HepG2 (cell line): ENCODE results near the gene WDR87. TPM values are rescaled to one million over a fixed set of nuclear protein-coding genes. Genes with fewer than 3 reads are reported as not detected.

Experiments used
- ATAC-seq: fragments of 200-7000 bp; cut with Tn5 transposase; 3 replicates; pipeline ENCODE4 v1.9.1; 2020; ENCODE audit warnings: mild to moderate bottlenecking, moderate library complexity
- BruUV-seq: library from RNA; stranded (reverse); fragments of 400-500 nt; replicated peaks from 2 replicates; lab custom pipeline; 2021; lab: Mats Ljungman, UMichigan
- CTCF ChIA-PET: fragments of 300-600 bp; formaldehyde crosslinking; extraction: SDS; loops from one replicate; lab custom pipeline; 2021; ENCODE audit warnings: low total read pairs, inconsistent platforms, low intra/inter-chr PET ratio; lab: Yijun Ruan, JAX
- POLR2A ChIA-PET: fragments of 350-600 bp; sonication (Branson Sonifier 250); formaldehyde crosslinking; loops from one replicate; lab custom pipeline; 2020; ENCODE audit warnings: antibody characterized with exemption, inconsistent platforms; lab: Yijun Ruan, JAX
- DNase-seq: peaks from one replicate; pipeline ENCODE4 v3.0.0-alpha.2; 2015; ENCODE audit warnings: low spot score
- FAIRE-seq: peaks from 3 replicates; lab custom pipeline; 2011; peaks lifted over from hg19 to GRCh38; lab: Jason Lieb, UNC
- H2AFZ ChIP-seq: one replicate; pipeline ENCODE4 v1.6.1; 2011; ENCODE audit warnings: low read length, inconsistent platforms
- H3K27ac ChIP-seq: fragments of 300-600 bp; 3 replicates; pipeline ENCODE4 v1.8.0; 2011; ENCODE audit warnings: mixed run types, mild to moderate bottlenecking, mixed read lengths, low read length, inconsistent platforms; ENCODE audit not compliant: insufficient read depth; ENCODE audit errors: extremely low read length
- H3K27me3 ChIP-seq, 2 experiments: fragments of 200-600 bp in 1 of 2; 2 replicates in 1 of 2; 3 replicates in 1 of 2; pipeline versions ENCODE4 v1.6.0 to v1.8.0; 2011; ENCODE audit warnings: low read length in 2 of 2, mild to moderate bottlenecking in 2 of 2, moderate library complexity in 2 of 2, inconsistent platforms in 1 of 2; ENCODE audit not compliant: insufficient read depth in 2 of 2, control insufficient read depth in 1 of 2
- H3K36me3 ChIP-seq, 2 experiments: fragments of 200-600 bp in 1 of 2; replicated peaks in 1 of 2; 2 replicates in 1 of 2; 3 replicates in 1 of 2; pipeline versions ENCODE4 v1.5.1 to v1.8.0; 2011; ENCODE audit warnings: low read length in 2 of 2, inconsistent platforms in 1 of 2; ENCODE audit not compliant: insufficient read depth in 2 of 2, control insufficient read depth in 1 of 2
- H3K4me1 ChIP-seq: 2 replicates; pipeline ENCODE4 v1.5.1; 2012; ENCODE audit warnings: low read length, inconsistent platforms; ENCODE audit not compliant: insufficient read depth
- H3K4me2 ChIP-seq: 2 replicates; pipeline ENCODE4 v1.6.0; 2011; ENCODE audit warnings: low read depth, low read length, inconsistent platforms
- H3K4me3 ChIP-seq, 3 experiments: fragments of 200-600 bp in 1 of 3; sonication (generic), shearing (Covaris generic) in 1 of 3; replicated peaks in 1 of 3; 2 replicates each; pipeline ENCODE4 v1.5.1; 2011 to 2016; ENCODE audit warnings: low read length in 3 of 3, inconsistent platforms in 2 of 3, low read depth in 2 of 3, mild to moderate bottlenecking in 2 of 3, control low read depth in 1 of 3, mixed read lengths in 1 of 3; ENCODE audit not compliant: insufficient read depth in 1 of 3
- H3K79me2 ChIP-seq: one replicate; pipeline ENCODE4 v1.6.1; 2011; ENCODE audit warnings: low read length, inconsistent platforms; ENCODE audit not compliant: insufficient read depth
- H3K9ac ChIP-seq: 2 replicates; pipeline ENCODE4 v1.6.0; 2011; ENCODE audit warnings: mild to moderate bottlenecking, low read depth, low read length, inconsistent platforms; ENCODE audit not compliant: insufficient read depth
- H3K9me3 ChIP-seq: 2 replicates; pipeline ENCODE4 v1.5.1; 2012; ENCODE audit warnings: mild to moderate bottlenecking, low read length
- H4K20me1 ChIP-seq: 2 replicates; pipeline ENCODE4 v1.6.0; 2011; ENCODE audit warnings: inconsistent platforms, mild to moderate bottlenecking, low read length, moderate library complexity; ENCODE audit not compliant: insufficient read depth
- BHLHE40 ChIP-seq: IDR thresholded peaks from 2 replicates; pipeline ENCODE4 v1.6.1; 2011; ENCODE audit warnings: low read length, improper control_type of control experiment
- CERS6 ChIP-seq: sonication (generic); formaldehyde crosslinking; IDR thresholded peaks from 2 replicates; pipeline ENCODE4 v1.5.0; 2020; ENCODE audit warnings: missing genetic modification reagents
- DBP ChIP-seq: sonication (generic); formaldehyde crosslinking; IDR thresholded peaks from 2 replicates; pipeline ENCODE4 v1.4.0; 2020; ENCODE audit warnings: missing genetic modification reagents; ENCODE audit errors: not compliant biosample characterization
- FOSL2 ChIP-seq: sonication (generic); formaldehyde crosslinking; IDR thresholded peaks from 2 replicates; pipeline ENCODE4 v1.4.0; 2020; ENCODE audit warnings: missing genetic modification reagents
- FOXA1 ChIP-seq, 2 experiments: fragments of 450-650 bp in 1 of 2; sonication (generic) in 1 of 2; formaldehyde crosslinking in 1 of 2; IDR thresholded peaks; 2 replicates each; pipeline versions ENCODE4 v1.4.0 to v1.6.1; 2016 to 2020; ENCODE audit warnings: missing genetic modification reagents in 1 of 2
- HMGA1 ChIP-seq: sonication (generic); formaldehyde crosslinking; conservative IDR thresholded peaks from 2 replicates; pipeline ENCODE4 v1.4.0; 2020; ENCODE audit warnings: missing genetic modification reagents
- HNRNPK ChIP-seq: fragments of 200-400 bp; formaldehyde crosslinking; IDR thresholded peaks from 2 replicates; pipeline ENCODE4 v1.6.1; 2018; ENCODE audit warnings: low read length, low read depth, moderate library complexity, mild to moderate bottlenecking; ENCODE audit not compliant: poor library complexity, severe bottlenecking
- MEIS1 ChIP-seq: sonication (generic); formaldehyde crosslinking; IDR thresholded peaks from 2 replicates; pipeline ENCODE4 v1.9.0; 2021; ENCODE audit warnings: mild to moderate bottlenecking, missing genetic modification reagents, moderate library complexity, borderline replicate concordance
- NR2F6 ChIP-seq, 2 experiments: IDR thresholded peaks; 2 replicates each; pipeline ENCODE4 v1.6.1; 2016; ENCODE audit warnings: antibody characterized with exemption in 1 of 2, mild to moderate bottlenecking in 1 of 2
- RNF2 ChIP-seq: fragments of 450-650 bp; conservative IDR thresholded peaks from 2 replicates; pipeline ENCODE4 v1.6.1; 2016; ENCODE audit warnings: low read depth
- SIN3B ChIP-seq: fragments of 150-350 bp; IDR thresholded peaks from 2 replicates; pipeline ENCODE4 v1.6.1; 2014; ENCODE audit warnings: low read length
- SOX13 ChIP-seq, 3 experiments: fragments of 450-650 bp in 1 of 3; sonication (generic) in 1 of 3; formaldehyde crosslinking in 1 of 3; IDR thresholded peaks in 2 of 3; conservative IDR thresholded peaks in 1 of 3; 2 replicates each; pipeline versions ENCODE4 v1.5.0 to v1.6.1; 2016 to 2020; ENCODE audit warnings: antibody characterized with exemption in 1 of 3, mild to moderate bottlenecking in 1 of 3, missing compliant biosample characterization in 1 of 3, missing genetic modification reagents in 1 of 3, moderate library complexity in 1 of 3
- TCF12 ChIP-seq, 2 experiments: fragments of 450-650 bp in 1 of 2; sonication (generic) in 1 of 2; formaldehyde crosslinking in 1 of 2; IDR thresholded peaks; 2 replicates each; pipeline versions ENCODE4 v1.6.1 to v1.8.0; 2017 to 2022; ENCODE audit warnings: antibody characterized with exemption in 1 of 2, mild to moderate bottlenecking in 1 of 2, missing genetic modification reagents in 1 of 2, moderate library complexity in 1 of 2
- ZIK1 ChIP-seq: sonication (generic); formaldehyde crosslinking; IDR thresholded peaks from 2 replicates; pipeline ENCODE4 v1.5.0; 2020; ENCODE audit warnings: mild to moderate bottlenecking, low read depth, missing genetic modification reagents, borderline replicate concordance
- ZNF33B ChIP-seq: sonication (generic); formaldehyde crosslinking; IDR thresholded peaks from 2 replicates; pipeline ENCODE4 v1.5.1; 2020; ENCODE audit warnings: mild to moderate bottlenecking, missing genetic modification reagents
- ZNF576 ChIP-seq: sonication (generic); formaldehyde crosslinking; IDR thresholded peaks from 2 replicates; pipeline ENCODE4 v1.4.0; 2020; ENCODE audit warnings: mild to moderate bottlenecking, missing genetic modification reagents
- ZNF784 ChIP-seq: sonication (generic); formaldehyde crosslinking; IDR thresholded peaks from 2 replicates; pipeline ENCODE4 v1.5.1; 2020; ENCODE audit warnings: missing genetic modification reagents, mild to moderate bottlenecking, borderline replicate concordance
- WGBS: methylation state at CpG from one replicate; pipeline ENCODE4 v1.1.6; 2017; ENCODE audit warnings: low lambda C conversion rate; 5-methylcytosine and 5-hydroxymethylcytosine counted together
- in situ Hi-C: cut with HindIII; loops from 2 replicates; pipeline ENCODE4 v1.10.0; 2017; ENCODE audit warnings: low pct_unique_long_range_greater_than_20kb; ENCODE audit not compliant: extremely low pct_ligation_motif_present
- intact Hi-C: fragments of 100-400 bp; cut with micrococcal nuclease; formaldehyde crosslinking; loops from one replicate; pipeline ENCODE4 v1.10.0; 2022; ENCODE audit not compliant: unreplicated experiment
- polyA plus RNA-seq, 8 experiments: library from polyadenylated mRNA; depleted of rRNA in 3 of 8; stranded (reverse) in 7 of 8; unstranded in 1 of 8; fragments of >200 nt; fragmentation: Illumina TruSeq in 4 of 8; extraction: Trizol in 4 of 8; gene quantifications; 2 replicates each; pipeline versions ENCODE4 v1.2.1 to v1.2.3, GENCODE V29; 2011 to 2016; ENCODE audit warnings: low read depth in 4 of 8, missing spikeins in 1 of 8, mixed read lengths in 1 of 8; ENCODE audit not compliant: insufficient read depth in 1 of 8
- total RNA-seq, 5 experiments: library from RNA; depleted of rRNA; stranded (reverse); fragments of >200 nt; fragmentation: Illumina TruSeq; extraction: Trizol; gene quantifications; 2 replicates each; pipeline ENCODE4 v1.2.3, GENCODE V29; 2016; ENCODE audit warnings: low read depth in 1 of 5

The WDR87 gene
- total and polyA plus RNA-seq, 2 of the 13 experiments (the other 11 are each of a cell fraction or from before 2014, with no cell fraction given), result not detected

GRCh38 chr19:37936166-37936565 is 29.8 kb upstream of the WDR87 start:
- Histone ChIP-seq H4K20me1 (no peaks in the 10 kb centered on the region), H3K4me3 (no peak overlapping the region), H3K36me3 (no peaks in the 10 kb centered on the region; a peak in 1 of 5 replicates), H3K27me3 (no peaks in the 10 kb centered on the region), H3K79me2 (peaks cover 31% of the 10 kb centered on the region), H3K9ac (no peak overlapping the region), H3K27ac (no peak overlapping the region), H3K4me1 (peaks cover 53% of the 10 kb centered on the region), H2AFZ (no peak overlapping the region), H3K9me3 (peaks cover 9% of the 10 kb centered on the region), H3K4me2 (no peak overlapping the region)
- FAIRE-seq (peak; percentile 26), DNase-seq (peak; percentile 68), ATAC-seq (no peak)
- 60% methylated on average over 1 of the region's 2 CpGs for WGBS
- CTCF ChIA-PET, result no interaction called here
- TF ChIP-seq HMGA1 (CRISPR knock-in tag), result no peak
- no peak for TF ChIP-seq ZNF784 (CRISPR knock-in tag)
- TF ChIP-seq HNRNPK, result no peak
- no peak for TF ChIP-seq CERS6
- peak; percentile 13; the same call in 1 of the 2 replicates for TF ChIP-seq FOSL2 (CRISPR knock-in tag)
- TF ChIP-seq ZNF33B, result no peak
- TF ChIP-seq BHLHE40, result no peak
- TF ChIP-seq FOXA1 (IDR thresholded peaks at IDR 0.05), result no peak
- peak; percentile 34; the same call in 1 of the 2 replicates for TF ChIP-seq FOXA1 (CRISPR knock-in tag; IDR thresholded peaks at IDR 0.05)
- TF ChIP-seq MEIS1 (CRISPR knock-in tag), result no peak
- TF ChIP-seq SOX13 (IDR thresholded peaks at IDR 0.05), result no peak
- TF ChIP-seq SOX13 (CRISPR knock-in tag; conservative IDR thresholded peaks at IDR 0.05 in 1 of 2, IDR thresholded peaks at IDR 0.05 in 1 of 2), result peak in 1 of 2 experiments; percentile 28; a peak in 1 of 4 replicates
- no peak for TF ChIP-seq TCF12 (IDR thresholded peaks at IDR 0.05)
- TF ChIP-seq TCF12 (CRISPR knock-in tag; IDR thresholded peaks at IDR 0.05), result no peak
- no peak for TF ChIP-seq ZIK1
- no peak for TF ChIP-seq RNF2
- no peak for TF ChIP-seq ZNF576
- no peak for TF ChIP-seq SIN3B
- TF ChIP-seq DBP (CRISPR knock-in tag), result no peak
- TF ChIP-seq NR2F6 (IDR thresholded peaks at IDR 0.05), result no peak
- TF ChIP-seq NR2F6 (CRISPR knock-in tag; IDR thresholded peaks at IDR 0.05), result 0 out of 2 replicates have a peak, but pooled peaks have one; percentile 14
- in situ Hi-C loops, result no loop called here
- POLR2A ChIA-PET, result no interaction called here
- intact Hi-C loops, result no loop called here
- no TSS peak for BruUV-seq
